ENCODE data around the gene TMEM242.

- TF ChIP-seq CTCF (conservative IDR thresholded peaks at IDR 0.05; ENCODE audit: low read depth, low read length) (no peak), MAFK (IDR thresholded peaks at IDR 0.05; ENCODE audit: low read depth, low read length) (no peak), CHD1 (IDR thresholded peaks at IDR 0.05; ENCODE audit: low read depth, low read length) (no peak), POLR2A (IDR thresholded peaks at IDR 0.05; ENCODE audit: low read depth, low read length) (no peak), RCOR1 (IDR thresholded peaks at IDR 0.05; ENCODE audit: insufficient replicate concordance, low read length) (no peak), RFX5 (IDR thresholded peaks at IDR 0.05; ENCODE audit: low read depth, low read length) (no peak)
Observed at GRCh38 chr6:157278171-157278570, 45.1 kb downstream of the TMEM242 start.
